ENCODE measurements around the gene ADH7. TPM values are rescaled to one million over a fixed set of nuclear protein-coding genes. Genes with fewer than 3 reads are reported as not detected.

The ADH7 gene
- total and polyA plus RNA-seq, 9 of the 15 experiments (the other 6 are each of a cell fraction or from before 2014, with no cell fraction given), result not detected

- intact Hi-C loops (cut with micrococcal nuclease), result no loop called here
- no peak overlapping the region for H2AFZ ChIP-seq (ENCODE audit: low read depth, low read length)
- in situ Hi-C loops (cut with MboI), result no loop called here
- no TSS peak for BruUV-seq (replicated peaks)
- no peak overlapping the region for H3K4me3 ChIP-seq
- H3K9me1 ChIP-seq (ENCODE audit: control insufficient read depth, insufficient read depth, low read length), result no peaks in the 10 kb centered on the region
- ATAC-seq, result no peak
- ChIA-PET CTCF (ENCODE audit: low intra/inter-chr PET ratio) (no interaction called here), POLR2A (interaction anchor here (0.5 kb wide), 1 partner anchor 64 kb away, joined by 3 read pairs; no protein-coding TSS in a partner anchor)
- H4K20me1 ChIP-seq (replicated peaks; ENCODE audit: control insufficient read depth, insufficient read depth, low read length), result no peaks in the 10 kb centered on the region
- H3K9me3 ChIP-seq (replicated peaks; ENCODE audit: control insufficient read depth, insufficient read depth, low read depth, low read length), result no peaks in the 10 kb centered on the region
- no peaks in the 10 kb centered on the region for H3K36me3 ChIP-seq (ENCODE audit: control insufficient read depth, insufficient read depth, low read length)
- no peak overlapping the region for H3K4me2 ChIP-seq (ENCODE audit: insufficient read depth, low read length)
- TF ChIP-seq PBX2 (CRISPR knock-in tag; IDR thresholded peaks at IDR 0.05; ENCODE audit: low read depth) (no peak), PBX2 (tag; conservative IDR thresholded peaks at IDR 0.05; ENCODE audit: low read depth) (no peak), TOE1 (IDR thresholded peaks at IDR 0.05; ENCODE audit: borderline replicate concordance) (no peak), TOE1 (CRISPR knock-in tag; IDR thresholded peaks at IDR 0.05; ENCODE audit: borderline replicate concordance, low read depth) (no peak), NR2C1 (IDR thresholded peaks at IDR 0.05) (no peak), NR2C1 (tag; IDR thresholded peaks at IDR 0.05) (no peak), RAD51 (IDR thresholded peaks at IDR 0.05; ENCODE audit: borderline replicate concordance, low read depth) (no peak), JUNB (CRISPR knock-in tag; conservative IDR thresholded peaks at IDR 0.05) (no peak), NFRKB (IDR thresholded peaks at IDR 0.05; ENCODE audit: low read depth) (no peak), SMAD3 (CRISPR knock-in tag; conservative IDR thresholded peaks at IDR 0.05) (no peak), PRDM10 (IDR thresholded peaks at IDR 0.05; ENCODE audit: partially characterized antibody) (no peak), MCM2 (IDR thresholded peaks at IDR 0.05; ENCODE audit: low read depth) (no peak), HMGXB4 (CRISPR knock-in tag; IDR thresholded peaks at IDR 0.05) (no peak)
- H3K27me3 ChIP-seq (ENCODE audit: control insufficient read depth in 2 of 2, insufficient read depth in 2 of 2, low read length in 2 of 2), result no peaks in the 10 kb centered on the region
- no peaks in the 10 kb centered on the region for H3K79me2 ChIP-seq (ENCODE audit: control insufficient read depth, insufficient read depth, low read length)
- H3K27ac ChIP-seq (ENCODE audit: extremely low read depth, low read depth, low read length), result no peak overlapping the region
- no peaks in the 10 kb centered on the region for H3K4me1 ChIP-seq (replicated peaks in 1 of 2; ENCODE audit: control insufficient read depth in 2 of 2, insufficient read depth in 2 of 2, low read length in 2 of 2)
- no peak overlapping the region for H3K9ac ChIP-seq (ENCODE audit: insufficient read depth in 1 of 2, low read depth in 2 of 2, low read length in 2 of 2)
- no peak for DNase-seq (ENCODE audit: extremely low read depth in 1 of 4, low spot score in 3 of 4)
- no peak for FAIRE-seq
- WGBS (ENCODE audit: insufficient coverage, low coverage, missing lambda C conversion rate), result 0% methylated on average over 1 of the region's 1 CpG
Measured at GRCh38 chr4:99366491-99366890, 68.7 kb downstream of the ADH7 start.
